ENCODE measurements around the gene MMEL1.
"Not testable (repeated sequence)": the region's sequence is repeated elsewhere in the genome, so short reads cannot be mapped to it uniquely, and the experiment has no call there.

The MMEL1 gene

GRCh38 chr1:2628933-2629626 is 3.7 kb downstream of the MMEL1 start:
- DNase-seq (ENCODE audit: low spot score) = no peak
- in situ Hi-C loops (cut with MboI; ENCODE audit: low pct_unique_long_range_greater_than_20kb, low sequenced_read_pairs, unreplicated experiment) = no loop called here
- no peak for TF ChIP-seq CTCF (IDR thresholded peaks at IDR 0.05; ENCODE audit: extremely low read depth, insufficient read depth, missing control alignments)

GRCh38 chr1:2628191-2628932 is 4.5 kb downstream of the MMEL1 start:
- TF ChIP-seq CTCF (IDR thresholded peaks at IDR 0.05; ENCODE audit: extremely low read depth, insufficient read depth, missing control alignments) = no peak
- in situ Hi-C loops (cut with MboI; ENCODE audit: low pct_unique_long_range_greater_than_20kb, low sequenced_read_pairs, unreplicated experiment) = no loop called here

GRCh38 chr1:2627746-2628145 is 5.1 kb downstream of the MMEL1 start:
- TF ChIP-seq CTCF (IDR thresholded peaks at IDR 0.05; ENCODE audit: extremely low read depth, insufficient read depth, missing control alignments) = no peak
- DNase-seq (ENCODE audit: low spot score) = no peak

More at GRCh38 chr1:2628191-2628932, 4.5 kb downstream of the MMEL1 start:
- DNase-seq (ENCODE audit: low spot score) = no peak

GRCh38 chr1:2625748-2626147 is 7.1 kb downstream of the MMEL1 start:
- DNase-seq (ENCODE audit: low spot score); in situ Hi-C loops (cut with MboI; ENCODE audit: low pct_unique_long_range_greater_than_20kb, low sequenced_read_pairs, unreplicated experiment): not testable (repeated sequence)

More at GRCh38 chr1:2627746-2628145, 5.1 kb downstream of the MMEL1 start:
- in situ Hi-C loops (cut with MboI; ENCODE audit: low pct_unique_long_range_greater_than_20kb, low sequenced_read_pairs, unreplicated experiment) = no loop called here

GRCh38 chr1:2625311-2625710 is 7.5 kb downstream of the MMEL1 start:
- TF ChIP-seq CTCF (IDR thresholded peaks at IDR 0.05; ENCODE audit: extremely low read depth, insufficient read depth, missing control alignments) = no peak

GRCh38 chr1:2624735-2625300 is 8.0 kb downstream of the MMEL1 start:
- no peak for DNase-seq (ENCODE audit: low spot score)
- in situ Hi-C loops (cut with MboI; ENCODE audit: low pct_unique_long_range_greater_than_20kb, low sequenced_read_pairs, unreplicated experiment) = no loop called here
- TF ChIP-seq CTCF (IDR thresholded peaks at IDR 0.05; ENCODE audit: extremely low read depth, insufficient read depth, missing control alignments) = no peak

More at GRCh38 chr1:2625311-2625710, 7.5 kb downstream of the MMEL1 start:
- in situ Hi-C loops (cut with MboI; ENCODE audit: low pct_unique_long_range_greater_than_20kb, low sequenced_read_pairs, unreplicated experiment) = no loop called here
- DNase-seq (ENCODE audit: low spot score) = no peak

All from GM13977 (cell line).